ENCODE results near the gene ALDH3B1.

GRCh38 chr11:68037411-68038225, 27.5 kb downstream of the ALDH3B1 start:
- TF ChIP-seq CTCF (IDR thresholded peaks at IDR 0.05): no peak
- no peak for TF ChIP-seq POLR2A (IDR thresholded peaks at IDR 0.05)

All from testis (tissue), 2 donors.